HG03095 (cell line): ENCODE measurements around the gene TCEANC2.

Experiments
- ATAC-seq: cut with Tn5 transposase; IDR thresholded peaks from one replicate; pipeline ENCODE4 v1.9.1; 2021; ENCODE audit warnings: moderate library complexity; ENCODE audit not compliant: unreplicated experiment

Gene TCEANC2

DNA sequence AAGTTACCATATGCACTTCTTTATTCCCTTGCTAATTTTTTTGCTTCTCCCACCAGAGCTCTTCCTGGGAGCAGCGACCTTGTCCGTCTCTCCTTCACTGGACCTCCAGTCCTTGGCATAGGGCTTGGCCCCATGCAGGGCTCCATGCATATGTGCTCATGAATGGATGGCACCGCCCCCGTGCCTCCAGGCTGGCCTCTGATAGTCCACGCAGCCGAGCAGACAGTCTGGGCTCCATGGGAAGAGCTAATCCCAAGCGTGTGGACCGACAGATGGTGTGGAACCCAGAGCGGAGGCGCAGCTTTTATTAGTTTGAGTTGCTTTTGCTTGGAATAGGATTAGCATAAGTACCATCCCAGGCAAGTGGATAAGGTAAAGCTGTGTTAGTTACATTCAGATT, 57.6 kb downstream of the TCEANC2 start:
- no peak for ATAC-seq

GRCh38 chr1:54111624-54112023, 58.2 kb downstream of the TCEANC2 start:
- no peak for ATAC-seq

GRCh38 chr1:54112027-54112426, 58.6 kb downstream of the TCEANC2 start:
- ATAC-seq: no peak

GRCh38 chr1:54112705-54113368, 59.4 kb downstream of the TCEANC2 start:
- ATAC-seq: no peak

DNA sequence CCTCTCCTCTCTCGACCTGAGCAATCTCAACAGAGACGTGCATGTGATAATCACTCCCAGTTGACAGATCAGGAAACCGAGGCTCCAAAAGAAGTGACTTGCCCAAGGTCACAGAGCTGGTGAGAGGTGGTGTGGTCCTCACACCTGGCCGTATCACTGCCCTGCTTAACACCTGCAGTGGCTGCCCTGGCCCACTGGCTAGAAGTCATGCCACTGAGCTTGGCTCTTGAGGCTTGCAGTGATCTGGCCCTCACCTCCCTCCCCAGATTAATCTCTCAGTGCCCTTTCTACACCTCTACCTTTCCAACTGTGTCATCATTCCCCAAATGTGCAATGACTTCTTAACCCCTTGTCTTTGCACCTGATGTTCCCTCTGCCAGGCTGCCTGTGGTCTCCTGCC, 60.6 kb downstream of the TCEANC2 start:
- ATAC-seq: no peak

GRCh38 chr1:54114955-54115354, 61.5 kb downstream of the TCEANC2 start:
- no peak for ATAC-seq

DNA sequence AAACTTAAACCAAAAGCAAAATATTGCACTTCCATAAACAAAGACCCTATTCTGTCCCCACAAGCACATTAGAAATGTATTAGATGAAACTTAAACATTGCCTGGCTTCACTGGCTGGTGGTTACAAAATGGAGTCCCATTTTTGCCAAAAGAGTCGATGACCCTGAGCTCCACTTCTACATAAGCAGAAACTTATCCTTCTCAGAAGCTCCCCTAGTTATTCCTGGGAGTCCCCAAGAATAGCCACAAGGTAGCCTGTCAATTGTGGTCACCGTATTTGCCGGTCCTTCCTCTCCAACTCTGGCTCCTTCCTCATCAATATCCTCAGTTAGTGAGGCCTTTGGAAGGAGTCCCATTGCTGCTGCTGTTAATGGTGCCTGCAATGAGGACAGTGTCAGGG, 62.1 kb downstream of the TCEANC2 start:
- no peak for ATAC-seq

GRCh38 chr1:54117815-54118563, 64.6 kb downstream of the TCEANC2 start:
- ATAC-seq: no peak

GRCh38 chr1:54118704-54119103, 65.3 kb downstream of the TCEANC2 start:
- no peak for ATAC-seq

DNA sequence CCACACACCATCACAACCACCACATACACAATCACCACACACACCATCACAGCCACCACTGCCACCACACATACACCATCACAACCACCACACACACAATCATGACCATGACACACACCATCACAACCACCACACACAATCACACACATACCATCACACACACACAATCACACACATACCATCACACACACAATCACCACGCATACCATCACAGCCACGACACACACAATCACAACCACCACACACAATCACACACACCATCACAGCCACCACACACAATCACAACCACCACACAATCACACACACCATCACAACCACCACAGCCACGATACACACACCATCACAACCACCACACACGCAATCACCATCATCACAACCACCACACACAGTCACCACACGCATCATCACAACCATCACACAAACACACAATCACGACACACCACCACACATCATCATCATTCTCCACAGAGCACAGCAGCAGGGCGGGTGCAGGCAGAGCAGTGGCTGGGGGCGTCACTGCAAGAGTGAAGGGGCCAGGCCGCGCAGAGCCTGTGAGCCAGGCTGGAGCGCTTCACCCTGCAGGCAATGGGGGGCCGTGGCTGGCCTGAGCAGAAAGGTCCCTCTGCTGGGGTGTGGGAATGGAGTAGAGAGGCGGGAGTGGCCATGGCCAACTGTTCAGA, 66.8 kb downstream of the TCEANC2 start:
- ATAC-seq: no peak

GRCh38 chr1:54120698-54121481, 67.5 kb downstream of the TCEANC2 start:
- ATAC-seq: no peak

DNA sequence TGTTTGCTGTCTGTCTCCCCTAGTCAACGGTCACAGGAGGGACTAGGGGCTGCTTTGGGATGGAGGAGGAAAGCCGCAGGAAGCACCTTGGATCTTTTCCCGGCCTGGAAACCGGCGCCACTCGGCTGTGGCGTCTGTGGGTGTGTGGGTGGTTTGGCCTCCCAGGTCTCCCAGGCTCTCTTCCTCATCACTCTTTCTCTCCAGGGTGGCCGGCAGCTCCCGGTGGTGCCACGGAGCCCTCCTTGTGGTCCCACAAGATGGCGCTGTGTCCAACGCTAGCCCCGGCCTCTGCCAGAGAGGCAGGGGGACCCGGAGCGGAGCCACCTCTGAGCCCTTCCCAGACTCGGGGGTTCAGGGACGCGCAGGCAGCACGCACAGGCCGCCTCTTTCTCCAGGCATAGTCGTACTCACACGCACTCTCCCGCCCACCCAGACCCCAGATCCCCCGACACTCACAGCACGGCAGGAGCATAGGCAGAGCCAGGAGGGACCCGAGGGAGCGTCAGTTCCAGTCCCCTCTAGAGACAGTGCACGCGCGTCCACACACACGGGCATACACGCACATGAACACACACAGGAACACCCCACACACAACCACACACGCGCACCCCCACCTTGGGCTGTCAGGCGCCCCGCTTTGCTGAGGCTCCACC, 68.2 kb downstream of the TCEANC2 start:
- no peak for ATAC-seq

DNA sequence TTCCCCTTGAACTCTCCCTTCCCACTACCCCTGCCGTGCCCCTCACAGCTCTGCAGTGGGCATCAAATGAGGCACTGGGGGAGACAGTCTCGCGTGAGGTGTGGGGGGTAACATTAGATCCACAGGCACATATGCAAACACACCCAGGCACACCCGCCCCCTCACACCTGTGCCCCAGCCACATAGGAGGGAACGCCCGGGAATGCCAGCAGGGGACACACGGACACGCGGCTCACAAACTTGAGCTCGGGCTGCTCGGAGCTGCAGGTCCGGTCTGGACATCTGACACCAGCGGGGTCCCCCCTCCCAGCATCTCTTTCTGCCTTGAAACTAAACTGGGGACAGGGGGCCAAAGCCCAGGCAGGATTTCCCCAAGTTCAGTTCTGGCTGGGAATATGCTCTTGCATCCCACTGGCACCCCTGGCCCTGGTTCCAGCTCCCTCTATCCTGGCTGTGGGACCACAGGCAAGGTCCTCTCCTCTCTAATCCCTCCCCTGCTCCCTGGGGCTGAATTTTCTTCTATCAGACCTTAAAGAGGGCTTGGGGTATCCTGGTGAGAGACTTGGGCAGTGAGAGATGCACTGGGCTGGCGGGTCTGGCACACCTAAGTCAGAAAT, 68.8 kb downstream of the TCEANC2 start:
- ATAC-seq: no peak

DNA sequence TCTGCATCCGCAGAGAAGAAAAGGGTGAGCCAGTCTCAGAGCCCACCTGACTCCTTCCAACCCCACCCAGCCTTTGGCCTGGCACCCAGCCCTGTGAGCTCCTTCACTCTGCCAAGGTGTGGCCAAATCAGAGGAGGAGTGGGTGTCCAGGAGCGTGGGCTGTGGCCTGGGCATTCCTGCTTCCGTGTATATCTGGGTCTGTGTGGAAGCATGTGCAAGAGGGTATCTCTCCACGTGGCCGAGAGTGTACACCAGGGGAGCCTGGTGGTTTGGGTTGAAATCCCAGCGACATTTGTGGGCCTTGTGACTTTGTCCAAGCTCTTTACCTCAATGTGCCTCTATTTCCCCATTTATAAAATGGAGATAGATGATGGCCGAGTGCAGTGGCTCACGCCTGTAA, 69.6 kb downstream of the TCEANC2 start:
- ATAC-seq: no peak

DNA sequence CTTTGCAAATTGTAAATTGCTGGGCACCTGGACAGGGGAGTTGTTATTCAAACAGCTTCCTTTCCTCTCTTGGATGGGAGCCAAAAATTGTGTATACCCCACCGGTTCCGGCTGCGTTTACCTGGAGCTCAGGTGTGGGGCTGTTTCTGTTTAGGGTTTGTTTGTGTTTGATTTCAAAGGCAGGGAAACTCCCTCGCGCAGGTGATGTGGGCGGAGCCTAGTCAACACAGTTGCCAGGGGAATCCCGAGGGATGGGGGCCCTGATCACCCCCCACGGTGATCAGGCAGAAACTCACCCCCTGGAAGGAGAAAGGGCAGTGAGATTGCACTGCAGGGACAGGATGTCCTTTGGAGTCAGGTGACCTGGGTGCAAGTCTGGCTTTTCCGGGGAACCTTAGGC, 71.1 kb downstream of the TCEANC2 start:
- no peak for ATAC-seq

DNA sequence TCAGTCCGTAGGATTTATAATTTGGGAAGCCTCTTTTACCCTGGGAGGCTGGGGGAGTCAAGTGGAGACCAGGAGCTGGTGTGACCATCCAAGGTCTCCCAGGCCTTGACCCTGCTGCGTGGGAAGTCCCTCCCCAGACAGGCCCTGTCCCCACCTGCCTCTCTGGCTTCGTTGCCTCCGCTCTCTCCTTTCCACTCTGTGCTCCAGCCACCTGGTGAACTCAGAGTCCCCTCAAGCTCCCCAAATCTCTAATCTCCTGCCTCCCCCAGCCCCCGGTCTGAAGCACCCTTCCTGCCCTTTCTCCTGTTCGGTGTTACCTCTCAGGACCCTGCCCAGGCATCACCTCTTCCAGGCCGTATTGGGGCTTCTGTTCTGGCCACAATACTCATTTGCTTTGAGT, 71.5 kb downstream of the TCEANC2 start:
- ATAC-seq: no peak

DNA sequence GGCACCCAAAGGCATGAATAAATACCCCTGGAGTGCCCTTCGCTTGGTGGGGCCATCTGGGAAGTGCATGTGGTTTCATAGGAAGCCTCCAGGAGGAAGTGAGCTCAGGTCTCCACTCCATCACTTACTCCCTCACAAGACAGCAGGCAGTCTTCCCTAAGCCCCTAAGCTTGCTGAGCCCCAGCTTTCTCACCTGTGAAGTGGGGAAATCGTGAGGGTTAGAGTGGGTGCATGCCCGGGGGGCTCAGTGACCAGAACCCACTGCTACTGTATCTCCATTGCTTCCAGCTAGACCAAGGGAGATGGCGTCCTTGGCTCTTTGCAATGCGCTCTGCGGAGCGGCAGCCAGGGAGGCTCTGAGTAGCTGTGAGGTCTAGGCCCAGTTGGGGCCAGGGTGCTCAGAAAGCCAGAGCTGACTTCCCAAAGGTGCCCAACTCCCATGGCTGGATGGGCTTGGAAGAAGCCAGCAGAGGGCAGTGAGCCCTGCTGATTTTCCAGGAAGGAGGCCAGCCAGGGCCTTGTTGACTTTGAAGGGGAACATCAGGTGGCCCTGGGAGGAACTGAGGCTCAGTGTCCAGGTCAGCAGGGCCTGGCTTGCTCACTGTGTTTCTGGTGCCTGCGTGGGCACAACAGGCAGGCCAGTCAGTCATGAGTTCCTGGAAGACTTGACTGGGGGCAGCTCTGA, 72.1 kb downstream of the TCEANC2 start:
- ATAC-seq: no peak

DNA sequence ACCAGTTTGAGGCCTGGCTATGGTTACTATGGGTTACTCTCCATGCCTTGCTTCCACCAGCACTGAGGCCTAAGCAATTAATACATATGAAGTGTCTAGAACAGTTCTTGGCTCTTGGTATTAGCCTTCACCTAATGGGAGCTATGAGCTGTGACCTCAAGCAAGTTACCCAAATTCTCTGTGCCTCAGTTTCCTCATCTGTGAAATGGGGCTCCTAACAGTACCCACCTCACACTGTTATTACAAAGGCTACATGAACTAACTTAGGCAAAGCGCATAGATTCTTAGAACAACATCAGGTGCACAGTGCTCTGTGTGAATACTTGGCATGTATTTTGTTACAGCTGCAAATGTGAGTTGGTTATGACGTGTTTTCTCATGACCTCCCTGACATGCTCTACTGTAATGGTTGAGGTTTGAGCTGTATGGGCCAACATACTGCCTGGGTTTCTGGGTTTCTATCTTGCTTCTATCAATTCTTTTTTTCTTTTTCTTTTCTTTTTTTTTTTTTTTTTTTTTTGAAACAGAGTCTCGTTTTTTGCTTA, 72.9 kb downstream of the TCEANC2 start:
- no peak for ATAC-seq

GRCh38 chr1:54127594-54128300, 74.3 kb downstream of the TCEANC2 start:
- ATAC-seq: no peak
